ENCODE results near the gene CADPS2.
"Not testable (repeated sequence)": the region's sequence is repeated elsewhere in the genome, so short reads cannot be mapped to it uniquely, and the experiment has no call there.

The CADPS2 gene

GRCh38 chr7:122679813-122680212, 206.4 kb downstream of the CADPS2 start:
- no peak for TF ChIP-seq CTCF (IDR thresholded peaks at IDR 0.05; ENCODE audit: extremely low read depth, insufficient read depth, missing control alignments)
- in situ Hi-C loops (cut with MboI; ENCODE audit: low pct_unique_long_range_greater_than_20kb, low sequenced_read_pairs, unreplicated experiment), result no loop called here
- DNase-seq (ENCODE audit: low spot score), result no peak

DNA sequence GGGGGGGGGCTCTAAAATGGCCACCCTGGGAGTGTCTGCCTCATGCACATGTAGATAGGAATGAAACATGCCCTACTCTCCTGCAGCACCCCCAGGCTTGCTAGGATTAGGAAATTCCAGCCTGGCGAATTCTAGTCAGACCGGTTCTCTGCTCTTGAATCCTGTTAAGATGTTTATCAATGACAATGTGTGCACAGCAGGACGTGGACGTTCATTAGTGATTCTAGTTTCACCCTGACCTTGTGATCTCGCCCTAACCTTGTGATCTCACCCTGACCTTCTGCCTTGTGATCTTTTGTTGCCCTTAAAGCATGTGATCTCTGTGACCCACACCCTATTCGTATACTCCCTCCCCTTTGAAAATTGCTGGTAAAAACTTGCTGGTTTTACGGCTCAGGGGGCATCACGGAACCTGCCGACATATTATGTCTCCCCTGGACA, 207.0 kb downstream of the CADPS2 start:
- DNase-seq (ENCODE audit: low spot score); in situ Hi-C loops (cut with MboI; ENCODE audit: low pct_unique_long_range_greater_than_20kb, low sequenced_read_pairs, unreplicated experiment): not testable (repeated sequence)

DNA sequence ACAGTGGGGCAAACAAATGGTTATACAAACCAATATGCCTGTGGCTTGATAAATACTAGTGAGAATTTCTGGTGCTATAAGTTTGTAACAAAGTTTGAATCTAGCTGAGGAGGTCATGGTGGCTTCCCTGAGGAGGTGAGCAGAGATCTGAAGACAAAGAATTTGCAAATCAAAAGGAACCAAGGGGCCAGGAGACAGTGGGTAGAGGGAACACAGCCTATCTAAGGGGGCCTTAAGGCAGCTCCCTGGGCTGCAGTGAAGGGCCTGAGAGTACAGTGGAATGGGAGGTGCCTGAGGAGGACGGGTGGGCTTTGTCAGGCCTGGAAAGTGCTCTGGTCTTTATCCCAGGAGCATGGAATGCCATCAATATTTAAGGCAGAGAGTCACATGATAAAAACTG, 209.1 kb downstream of the CADPS2 start:
- no peak for TF ChIP-seq CTCF (IDR thresholded peaks at IDR 0.05; ENCODE audit: extremely low read depth, insufficient read depth, missing control alignments)
- in situ Hi-C loops (cut with MboI; ENCODE audit: low pct_unique_long_range_greater_than_20kb, low sequenced_read_pairs, unreplicated experiment), result no loop called here
- no peak for DNase-seq (ENCODE audit: low spot score)

- in situ Hi-C loops (cut with MboI; ENCODE audit: low pct_unique_long_range_greater_than_20kb, low sequenced_read_pairs, unreplicated experiment), result no loop called here
- no peak for DNase-seq (ENCODE audit: low spot score)
- TF ChIP-seq CTCF (IDR thresholded peaks at IDR 0.05; ENCODE audit: extremely low read depth, insufficient read depth, missing control alignments), result no peak
These were observed 209.8 kb downstream of the CADPS2 start for GRCh38 chr7:122676466-122676865.

- in situ Hi-C loops (cut with MboI; ENCODE audit: low pct_unique_long_range_greater_than_20kb, low sequenced_read_pairs, unreplicated experiment), result no loop called here
- TF ChIP-seq CTCF (IDR thresholded peaks at IDR 0.05; ENCODE audit: extremely low read depth, insufficient read depth, missing control alignments), result no peak
- no peak for DNase-seq (ENCODE audit: low spot score)
These were observed 210.6 kb downstream of the CADPS2 start for GRCh38 chr7:122675621-122676020.

DNA sequence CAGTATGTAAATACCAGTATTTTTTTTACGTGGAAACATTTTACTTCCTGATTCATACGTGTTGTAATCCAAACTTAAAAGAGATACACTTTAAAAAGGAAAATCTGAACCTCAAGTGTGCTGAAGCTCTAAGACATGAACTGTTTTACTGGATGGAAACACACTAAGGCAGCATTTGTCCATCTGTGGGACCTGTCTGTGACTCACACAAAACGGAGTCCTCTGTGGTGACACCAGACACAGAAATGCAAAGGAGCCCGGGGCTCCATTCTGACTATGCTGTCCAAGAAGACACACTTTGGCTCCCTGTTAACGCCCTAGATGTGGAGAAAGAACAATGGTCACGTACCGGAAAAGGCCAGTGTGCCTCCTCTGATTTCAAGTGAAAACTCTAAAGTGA, 211.2 kb downstream of the CADPS2 start:
- in situ Hi-C loops (cut with MboI; ENCODE audit: low pct_unique_long_range_greater_than_20kb, low sequenced_read_pairs, unreplicated experiment), result no loop called here
- DNase-seq (ENCODE audit: low spot score), result no peak
- TF ChIP-seq CTCF (IDR thresholded peaks at IDR 0.05; ENCODE audit: extremely low read depth, insufficient read depth, missing control alignments), result no peak

- no peak for DNase-seq (ENCODE audit: low spot score)
- TF ChIP-seq CTCF (IDR thresholded peaks at IDR 0.05; ENCODE audit: extremely low read depth, insufficient read depth, missing control alignments), result no peak
- in situ Hi-C loops (cut with MboI; ENCODE audit: low pct_unique_long_range_greater_than_20kb, low sequenced_read_pairs, unreplicated experiment), result no loop called here
These were observed 211.8 kb downstream of the CADPS2 start for GRCh38 chr7:122674502-122674901.
